SHP77 treated with DMSO at 0.1 percent for 48 hours (cell line): ENCODE data around the gene SMPD3.

Experiments
- DNase-seq: peaks from one replicate; lab custom pipeline; 2025; lab: John Stamatoyannopoulos, UW

Gene SMPD3

GRCh38 chr16:68354816-68355215, 93.5 kb downstream of the SMPD3 start:
- DNase-seq: no peak

- no peak for DNase-seq
Observed at GRCh38 chr16:68353366-68353765, 94.9 kb downstream of the SMPD3 start.

- DNase-seq: no peak
Observed at GRCh38 chr16:68351991-68352431, 96.3 kb downstream of the SMPD3 start.

GRCh38 chr16:68351463-68351862, 96.8 kb downstream of the SMPD3 start:
- no peak for DNase-seq

- no peak for DNase-seq
Observed at GRCh38 chr16:68350813-68351350, 97.4 kb downstream of the SMPD3 start.

- DNase-seq: no peak
Observed at GRCh38 chr16:68349838-68350410, 98.4 kb downstream of the SMPD3 start.

- no peak for DNase-seq
Observed at GRCh38 chr16:68348639-68349445, 99.5 kb downstream of the SMPD3 start.

GRCh38 chr16:68347605-68348004, 100.7 kb downstream of the SMPD3 start:
- no peak for DNase-seq

- DNase-seq: no peak
Observed at GRCh38 chr16:68346892-68347480, 101.3 kb downstream of the SMPD3 start.

GRCh38 chr16:68345958-68346635, 102.2 kb downstream of the SMPD3 start:
- DNase-seq: no peak

GRCh38 chr16:68345351-68345810, 102.9 kb downstream of the SMPD3 start:
- no peak for DNase-seq

GRCh38 chr16:68344252-68344651, 104.1 kb downstream of the SMPD3 start:
- DNase-seq: no peak

GRCh38 chr16:68343137-68343536, 105.2 kb downstream of the SMPD3 start:
- no peak for DNase-seq

GRCh38 chr16:68342620-68343019, 105.7 kb downstream of the SMPD3 start:
- DNase-seq: no peak

GRCh38 chr16:68339214-68339613, 109.1 kb downstream of the SMPD3 start:
- DNase-seq: no peak

- DNase-seq: no peak
Observed at GRCh38 chr16:68338326-68339119, 109.8 kb downstream of the SMPD3 start.

- DNase-seq: no peak
Observed at GRCh38 chr16:68335175-68335574, 113.1 kb downstream of the SMPD3 start.

- no peak for DNase-seq
Observed at GRCh38 chr16:68332411-68333121, 115.7 kb downstream of the SMPD3 start.

- no peak for DNase-seq
Observed at GRCh38 chr16:68331879-68332410, 116.4 kb downstream of the SMPD3 start.

GRCh38 chr16:68328860-68329390, 119.4 kb downstream of the SMPD3 start:
- DNase-seq: no peak
